Right renal cortex interstitium (tissue), 3 donors: ENCODE results near the gene NDUFS6. TPM values are rescaled to one million over a fixed set of nuclear protein-coding genes. Genes with fewer than 3 reads are reported as not detected.

Experiments used
- polyA plus RNA-seq, 3 donors: library from polyadenylated mRNA; unstranded; fragments of 120-200 nt; gene quantifications; one replicate each; pipeline ENCODE4 v1.2.1, GENCODE V29; 2013; ENCODE audit not compliant: insufficient read length in 3 of 3

Gene NDUFS6
- polyA plus RNA-seq, 3 donors: 52.6 to 61.3 (median 54.6) TPM

Other genes with a start within 250 kb of the NDUFS6 start
- gene MRPL36, start 1.6 kb upstream of the NDUFS6 start, polyA plus RNA-seq: 10 to 100 TPM; 36.6 to 44.6 (median 42.1) TPM
- gene IRX4, start 81.5 kb downstream of the NDUFS6 start, polyA plus RNA-seq: under 1 TPM; 0.24 to 0.61 (median 0.29) TPM